CD14-positive monocyte (primary cell): ENCODE results near the gene POLR3G. TPM values are rescaled to one million over a fixed set of nuclear protein-coding genes. Genes with fewer than 3 reads are reported as not detected.

Experiments
- DNase-seq, 3 donors: peaks; one replicate each; pipeline ENCODE4 v3.0.0-alpha.2; 2011 to 2022
- H2AFZ ChIP-seq: 2 replicates; pipeline ENCODE4 v1.6.0; 2012; ENCODE audit warnings: mild to moderate bottlenecking, low read depth, low read length, inconsistent platforms; ENCODE audit not compliant: insufficient read depth, poor library complexity, severe bottlenecking
- H3K27ac ChIP-seq, 2 donors: 1 replicate in 1 of 2; 2 replicates in 1 of 2; pipeline ENCODE4 v1.5.1; 2012 to 2013; ENCODE audit warnings: low read length in 2 of 2, control low read depth in 1 of 2, inconsistent platforms in 1 of 2, low read depth in 1 of 2, mild to moderate bottlenecking in 1 of 2
- H3K27me3 ChIP-seq, 2 donors: one replicate each; pipeline versions ENCODE4 v1.6.0 to v1.6.1; 2011 to 2013; ENCODE audit warnings: low read length in 2 of 2; ENCODE audit not compliant: control insufficient read depth in 2 of 2, insufficient read depth in 2 of 2
- H3K36me3 ChIP-seq, 2 donors: replicated peaks in 1 of 2; 1 replicate in 1 of 2; 2 replicates in 1 of 2; pipeline versions ENCODE4 v1.5.1 to v1.6.1; 2012 to 2013; ENCODE audit warnings: low read length in 2 of 2, control low read depth in 1 of 2, inconsistent platforms in 1 of 2, mild to moderate bottlenecking in 1 of 2; ENCODE audit not compliant: insufficient read depth in 2 of 2, control insufficient read depth in 1 of 2
- H3K4me1 ChIP-seq, 2 donors: 1 replicate in 1 of 2; 2 replicates in 1 of 2; pipeline versions ENCODE4 v1.5.1 to v1.6.1; 2012 to 2013; ENCODE audit warnings: low read length in 2 of 2, control low read depth in 1 of 2, inconsistent platforms in 1 of 2, mild to moderate bottlenecking in 1 of 2, moderate library complexity in 1 of 2; ENCODE audit not compliant: insufficient read depth in 2 of 2, control insufficient read depth in 1 of 2
- H3K4me2 ChIP-seq: replicated peaks from 2 replicates; pipeline ENCODE3; 2012; ENCODE audit warnings: low read length, moderate library complexity, mild to moderate bottlenecking; ENCODE audit not compliant: poor library complexity, severe bottlenecking; ENCODE audit errors: extremely low read depth
- H3K4me3 ChIP-seq, 3 experiments: fragments of 200-600 bp in 1 of 3; sonication (generic) in 1 of 3; replicated peaks in 1 of 3; 1 replicate in 2 of 3; 2 replicates in 1 of 3; pipeline ENCODE4 v1.5.1; 2011 to 2013; ENCODE audit warnings: low read length in 3 of 3, mild to moderate bottlenecking in 3 of 3, control low read depth in 2 of 3, low read depth in 2 of 3, inconsistent platforms in 1 of 3, moderate library complexity in 1 of 3
- H3K79me2 ChIP-seq: 2 replicates; pipeline ENCODE4 v1.6.0; 2012; ENCODE audit warnings: mild to moderate bottlenecking, control low read depth, inconsistent platforms, low read length, moderate library complexity; ENCODE audit not compliant: insufficient read depth
- H3K9ac ChIP-seq: 2 replicates; pipeline ENCODE4 v1.6.0; 2017; ENCODE audit warnings: low read length, mild to moderate bottlenecking; ENCODE audit not compliant: insufficient read depth, poor library complexity, severe bottlenecking
- H3K9me3 ChIP-seq, 2 donors: replicated peaks in 1 of 2; 1 replicate in 1 of 2; 2 replicates in 1 of 2; pipeline versions ENCODE4 v1.5.1 to v1.6.1; 2012 to 2013; ENCODE audit warnings: low read length in 2 of 2, control low read depth in 1 of 2; ENCODE audit not compliant: control insufficient read depth in 1 of 2, insufficient read depth in 1 of 2
- H4K20me1 ChIP-seq: 2 replicates; pipeline ENCODE4 v1.6.0; 2012; ENCODE audit warnings: mild to moderate bottlenecking, low read length, control low read depth, moderate library complexity; ENCODE audit not compliant: insufficient read depth
- H3K27ac Mint-ChIP-seq, 7 donors: one replicate each; pipeline ENCODE4 v1.8.0; 2020; ENCODE audit warnings: mild to moderate bottlenecking in 7 of 7, mixed read lengths in 7 of 7, moderate library complexity in 6 of 7, inconsistent platforms in 2 of 7
- H3K27me3 Mint-ChIP-seq, 3 donors: one replicate each; pipeline ENCODE4 v1.8.0; 2021 to 2022; ENCODE audit warnings: low read depth in 3 of 3, mild to moderate bottlenecking in 3 of 3, mixed read lengths in 3 of 3, moderate library complexity in 3 of 3, inconsistent platforms in 1 of 3
- H3K36me3 Mint-ChIP-seq, 2 donors: one replicate each; pipeline ENCODE4 v1.8.0; 2020; ENCODE audit warnings: mixed read lengths in 2 of 2, inconsistent platforms in 1 of 2, mild to moderate bottlenecking in 1 of 2
- H3K4me1 Mint-ChIP-seq: one replicate; pipeline ENCODE4 v1.8.0; 2020; ENCODE audit warnings: mild to moderate bottlenecking, mixed read lengths
- H3K4me3 Mint-ChIP-seq, 2 donors: one replicate each; pipeline ENCODE4 v1.8.0; 2020; ENCODE audit warnings: mild to moderate bottlenecking in 2 of 2, mixed read lengths in 2 of 2, moderate library complexity in 1 of 2
- H3K9me3 Mint-ChIP-seq, 7 donors: one replicate each; pipeline ENCODE4 v1.8.0; 2020 to 2022; ENCODE audit warnings: mixed read lengths in 7 of 7, mild to moderate bottlenecking in 6 of 7, moderate library complexity in 6 of 7, inconsistent platforms in 2 of 7
- CTCF ChIP-seq: fragments of 200-600 bp; IDR thresholded peaks from one replicate; pipeline ENCODE4 v1.8.0; 2022; ENCODE audit warnings: antibody characterized with exemption, mild to moderate bottlenecking
- WGBS: methylation state at CpG from one replicate; pipeline ENCODE4 v1.1.5; 2013; ENCODE audit warnings: missing lambda C conversion rate; ENCODE audit not compliant: insufficient coverage; 5-methylcytosine and 5-hydroxymethylcytosine counted together
- intact Hi-C, 2 donors: fragments of 100-400 bp; cut with micrococcal nuclease; formaldehyde crosslinking; loops; one replicate each; pipeline versions ENCODE4 v1.15.0 to v1.15.1; 2023
- polyA plus RNA-seq, 3 donors: library from polyadenylated mRNA; depleted of rRNA in 1 of 3; unstranded in 2 of 3; stranded (reverse) in 1 of 3; fragments of 300-500 nt in 2 of 3; fragments of >200 nt in 1 of 3; fragmentation: Illumina TruSeq in 2 of 3; gene quantifications; 1 replicate in 2 of 3; 2 replicates in 1 of 3; pipeline ENCODE4 v1.2.3, GENCODE V29; 2012 to 2021

POLR3G gene
- polyA plus RNA-seq, 3 donors, result 0.07 to 0.36 (median 0.13) TPM

GRCh38 chr5:90558344-90559192, 83.9 kb downstream of the POLR3G start, which contains the start of gene ADGRV1:
TSS of gene ADGRV1 (plus strand) at chr5:90558797. CDS start at chr5:90558896, 99 bp downstream.
- Histone ChIP-seq H3K4me3 (peak within 1 kb of the TSS in 1 of 3 experiments; percentile 54), H3K9ac (no peak within 1 kb of the TSS), H3K4me1 (peaks cover 10 to 11% of the 10 kb centered on the region in 2 donors), H3K4me2 (peak within 1 kb of the TSS; percentile 71), H3K79me2 (no peaks in the 10 kb centered on the region), H4K20me1 (no peaks in the 10 kb centered on the region), H3K36me3 (no peaks in the 10 kb centered on the region), H3K27me3 (peaks cover 76 to 84% of the 10 kb centered on the region in 2 donors), H3K27ac (no peak within 1 kb of the TSS), H2AFZ (peak within 1 kb of the TSS; percentile 63), H3K9me3 (peaks cover 0 to 17% of the 10 kb centered on the region in 2 donors)
- Mint-ChIP-seq H3K9me3 (peaks cover 0 to 6% (median 3%) of the 10 kb centered on the region in 7 donors), H3K36me3 (peaks cover 0 to 3% of the 10 kb centered on the region in 2 donors), H3K4me3 (peak within 1 kb of the TSS; percentile 64 to 89), H3K27ac (peak within 1 kb of the TSS in 1 of 7 donors; percentile 45), H3K4me1 (peaks cover 11% of the 10 kb centered on the region), H3K27me3 (peaks cover 53 to 71% (median 60%) of the 10 kb centered on the region in 3 donors)
- intact Hi-C loops, result no loop called here
- under 1% methylated on average over 46 of the region's 60 CpGs for whole genome bisulfite sequencing
- DNase-seq, result no peak
- TF ChIP-seq CTCF, result no peak

DNA sequence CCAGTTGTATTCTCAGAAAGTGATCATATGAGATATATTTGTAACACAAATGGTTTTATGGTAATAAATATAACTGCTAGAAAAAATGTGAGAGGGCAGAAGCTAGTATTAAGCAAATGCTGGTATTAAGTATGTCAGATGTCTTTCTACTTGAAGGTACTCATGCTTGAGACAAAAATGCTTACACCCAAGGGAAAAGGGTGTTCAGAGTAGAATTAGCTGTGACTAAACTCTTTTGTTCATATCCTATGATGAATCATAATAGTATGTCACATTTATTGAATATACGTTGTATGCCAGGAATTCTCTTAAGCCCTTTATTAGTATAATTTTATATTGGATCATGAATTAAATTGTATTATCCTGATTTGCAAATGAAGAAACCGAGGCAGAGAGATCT, 86.1 kb downstream of the POLR3G start:
- no peak overlapping the region for H3K4me3 ChIP-seq
- H3K9ac ChIP-seq, result no peak overlapping the region
- H3K9me3 Mint-ChIP-seq, result peaks cover 0 to 9% (median 6%) of the 10 kb centered on the region in 7 donors
- no peaks in the 10 kb centered on the region for H4K20me1 ChIP-seq
- H3K4me2 ChIP-seq, result no peak overlapping the region
- no peak overlapping the region for H3K27ac Mint-ChIP-seq
- peaks cover 10 to 11% of the 10 kb centered on the region in 2 donors for H3K4me1 ChIP-seq
- H3K79me2 ChIP-seq, result no peaks in the 10 kb centered on the region
- peaks cover 0 to 17% of the 10 kb centered on the region in 2 donors for H3K9me3 ChIP-seq
- H3K36me3 ChIP-seq, result no peaks in the 10 kb centered on the region
- intact Hi-C loops, result no loop called here
- peaks cover 58 to 64% of the 10 kb centered on the region in 2 donors for H3K27me3 ChIP-seq
- H3K27me3 Mint-ChIP-seq, result peaks cover 45 to 58% (median 46%) of the 10 kb centered on the region in 3 donors
- TF ChIP-seq CTCF, result no peak
- H2AFZ ChIP-seq, result no peak overlapping the region
- H3K27ac ChIP-seq, result no peak overlapping the region
- no CpG with 5 or more reads among the region's 2 CpGs for WGBS
- peaks cover 11% of the 10 kb centered on the region for H3K4me1 Mint-ChIP-seq
- peaks cover 0 to 3% of the 10 kb centered on the region in 2 donors for H3K36me3 Mint-ChIP-seq
- H3K4me3 Mint-ChIP-seq, result no peak overlapping the region
- DNase-seq, result no peak
